Ascending aorta (tissue), 2 donors: ENCODE measurements around the gene DCST2. TPM values are rescaled to one million over a fixed set of nuclear protein-coding genes. Genes with fewer than 3 reads are reported as not detected.
A peak's percentile ranks its signal among the peaks of the same experiment; 100 is the strongest.

Experiments
- DNase-seq, 2 donors: peaks; one replicate each; pipeline ENCODE4 v3.0.0-alpha.2; 2019; ENCODE audit warnings: low spot score in 2 of 2
- H3K27ac ChIP-seq, 2 donors: fragments of 200-600 bp; sonication (generic); one replicate each; pipeline ENCODE4 v1.5.1; 2016 to 2017; ENCODE audit warnings: mild to moderate bottlenecking in 1 of 2
- H3K27me3 ChIP-seq: fragments of 200-600 bp; sonication (generic); one replicate; pipeline ENCODE4 v1.5.1; 2017
- H3K36me3 ChIP-seq, 2 donors: fragments of 200-600 bp; sonication (generic); one replicate each; pipeline ENCODE4 v1.5.1; 2016
- H3K4me1 ChIP-seq, 2 donors: fragments of 200-600 bp; sonication (generic); one replicate each; pipeline ENCODE4 v1.5.1; 2016 to 2017; ENCODE audit warnings: mild to moderate bottlenecking in 1 of 2
- H3K4me3 ChIP-seq, 2 donors: fragments of 200-600 bp; sonication (generic); one replicate each; pipeline ENCODE4 v1.5.1; 2016 to 2017; ENCODE audit warnings: mild to moderate bottlenecking in 1 of 2
- H3K9me3 ChIP-seq, 2 donors: fragments of 200-600 bp; sonication (generic); one replicate each; pipeline ENCODE4 v1.5.1; 2016
- CTCF ChIP-seq, 3 experiments: fragments of 200-600 bp in 2 of 3; fragments of 450-650 bp in 1 of 3; sonication (generic) in 2 of 3; IDR thresholded peaks; one replicate each; pipeline ENCODE4 v1.5.1; 2016 to 2019; ENCODE audit warnings: antibody characterized with exemption in 3 of 3, mild to moderate bottlenecking in 1 of 3, moderate library complexity in 1 of 3
- intact Hi-C: fragments of 100-400 bp; cut with DNase I; formaldehyde crosslinking; loops from one replicate; pipeline ENCODE4 v1.15.1; 2023
- total RNA-seq: library from RNA; depleted of rRNA; stranded (reverse); fragments of >200 nt; gene quantifications from one replicate; pipeline ENCODE4 v1.1.0, GENCODE V29; 2016

Gene DCST2
- total RNA-seq, 1 donor from 2014 or later: 0.64 TPM

GRCh38 chr1:154972517-154973343 lies 60.9 kb downstream of the DCST2 start:
- peaks cover 22 to 35% of the 10 kb centered on the region in 2 donors for H3K4me1 ChIP-seq
- H3K27ac ChIP-seq: peak overlapping the region; percentile 95 to 99
- no peaks in the 10 kb centered on the region for H3K9me3 ChIP-seq
- intact Hi-C loops: loop anchor here (1.0 kb wide), 1 partner anchor 35 kb away; no protein-coding TSS in a partner anchor
- H3K36me3 ChIP-seq: peaks cover 6 to 11% of the 10 kb centered on the region in 2 donors
- DNase-seq: peak; percentile 48 to 95
- no peaks in the 10 kb centered on the region for H3K27me3 ChIP-seq
- TF ChIP-seq CTCF (IDR thresholded peaks at IDR 0.05): no peak
- H3K4me3 ChIP-seq: peak overlapping the region; percentile 61 to 82

- intact Hi-C loops: loop anchor here (1.0 kb wide), 1 partner anchor 35 kb away; no protein-coding TSS in a partner anchor
- no peak for TF ChIP-seq CTCF (IDR thresholded peaks at IDR 0.05)
Measured at GRCh38 chr1:154972213-154972516, 61.4 kb downstream of the DCST2 start.

GRCh38 chr1:154971341-154971998 lies 62.1 kb downstream of the DCST2 start:
- H3K9me3 ChIP-seq: no peaks in the 10 kb centered on the region
- no peaks in the 10 kb centered on the region for H3K27me3 ChIP-seq
- peak overlapping the region; percentile 95 to 99 for H3K27ac ChIP-seq
- peaks cover 17 to 23% of the 10 kb centered on the region in 2 donors for H3K36me3 ChIP-seq
- peak in 1 of 2 donors; percentile 87 for DNase-seq
- peaks cover 22 to 35% of the 10 kb centered on the region in 2 donors for H3K4me1 ChIP-seq
- peak overlapping the region; percentile 61 to 82 for H3K4me3 ChIP-seq
- intact Hi-C loops: loop anchor here (2.0 kb wide), 1 partner anchor 15 kb away; the partner anchor contains the start of gene PBXIP1
- no peak for TF ChIP-seq CTCF (IDR thresholded peaks at IDR 0.05)

More at GRCh38 chr1:154972213-154972516, 61.4 kb downstream of the DCST2 start:
- Histone ChIP-seq H3K27ac (peak overlapping the region; percentile 95 to 99), H3K27me3 (no peaks in the 10 kb centered on the region), H3K36me3 (peaks cover 12 to 16% of the 10 kb centered on the region in 2 donors), H3K9me3 (no peaks in the 10 kb centered on the region), H3K4me1 (peaks cover 22 to 35% of the 10 kb centered on the region in 2 donors), H3K4me3 (peak overlapping the region; percentile 61 to 82)
- DNase-seq: no peak

GRCh38 chr1:154970631-154971340 lies 62.8 kb downstream of the DCST2 start, which contains the start of gene SHC1:
SHC1 (minus strand) TSS chr1:154970747; CDS start chr1:154970526, 221 bp downstream.
- Histone ChIP-seq H3K4me3 (peak within 1 kb of the TSS; percentile 61 to 82), H3K27me3 (no peaks in the 10 kb centered on the region), H3K27ac (peak within 1 kb of the TSS; percentile 95 to 99), H3K4me1 (peaks cover 22 to 35% of the 10 kb centered on the region in 2 donors), H3K9me3 (no peaks in the 10 kb centered on the region), H3K36me3 (peaks cover 23 to 30% of the 10 kb centered on the region in 2 donors)
- intact Hi-C loops: loop anchor here (1.0 to 2.0 kb wide), 2 partner anchors 8 to 14 kb away; partner anchors contain the start of gene PBXIP1
- DNase-seq: peak; percentile 80 to 97
- no peak for TF ChIP-seq CTCF (IDR thresholded peaks at IDR 0.05)

GRCh38 chr1:154969860-154970452 lies 63.6 kb downstream of the DCST2 start:
- TF ChIP-seq CTCF (IDR thresholded peaks at IDR 0.05): no peak
- peaks cover 30 to 39% of the 10 kb centered on the region in 2 donors for H3K36me3 ChIP-seq
- no peaks in the 10 kb centered on the region for H3K9me3 ChIP-seq
- intact Hi-C loops: loop anchor here (1.0 to 2.0 kb wide), 2 partner anchors 8 to 13 kb away; partner anchors contain the start of gene PBXIP1
- peak overlapping the region; percentile 95 to 99 for H3K27ac ChIP-seq
- peaks cover 22 to 35% of the 10 kb centered on the region in 2 donors for H3K4me1 ChIP-seq
- H3K27me3 ChIP-seq: no peaks in the 10 kb centered on the region
- DNase-seq: no peak
- peak overlapping the region; percentile 61 to 82 for H3K4me3 ChIP-seq
